Stimulated activated naive CD8-positive, alpha-beta T cell treated with anti-CD3 and anti-CD28 coated beads, Interleukin-15, Interleukin-2, amounts not matched to agents 100 U/mL and 50 U/mL, for 24 hours (primary cell): ENCODE measurements around the gene PSMC2.

Source experiments
- ATAC-seq: fragments of 150-1000 bp; cut with Tn5 transposase; one replicate; pipeline ENCODE4 v1.10.0; 2021
- DNase-seq: peaks from one replicate; pipeline ENCODE4 v3.0.0; 2021

Gene PSMC2

GRCh38 chr7:103347507-103348267 is at the start of gene PSMC2:
TSS of gene PSMC2 (plus strand) at chr7:103347643. CDS start at chr7:103347712, 69 bp downstream.
- ATAC-seq (peak; percentile 78), DNase-seq (peak; percentile 80)

DNA sequence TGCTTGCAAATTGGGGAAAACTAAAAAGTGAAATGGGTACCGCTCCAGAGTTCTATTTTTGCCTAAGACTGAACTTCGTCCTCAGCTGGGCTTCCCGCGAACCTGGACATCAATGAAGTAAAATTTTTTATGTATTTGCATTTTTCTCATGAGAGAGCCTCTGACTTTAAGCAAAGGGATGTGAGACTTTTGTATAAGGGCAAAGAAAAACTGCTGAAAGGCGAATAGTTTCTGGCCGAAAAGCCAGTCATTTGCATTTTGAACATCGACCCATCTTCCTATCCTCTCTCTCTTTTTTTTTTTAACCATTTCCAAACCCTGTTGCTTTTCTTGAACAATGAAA is 49.6 kb upstream of the PSMC2 start:
- ATAC-seq: no peak
- DNase-seq: no peak

GRCh38 chr7:103299660-103300059 is 47.8 kb upstream of the PSMC2 start:
- no peak for ATAC-seq
- no peak for DNase-seq

DNA sequence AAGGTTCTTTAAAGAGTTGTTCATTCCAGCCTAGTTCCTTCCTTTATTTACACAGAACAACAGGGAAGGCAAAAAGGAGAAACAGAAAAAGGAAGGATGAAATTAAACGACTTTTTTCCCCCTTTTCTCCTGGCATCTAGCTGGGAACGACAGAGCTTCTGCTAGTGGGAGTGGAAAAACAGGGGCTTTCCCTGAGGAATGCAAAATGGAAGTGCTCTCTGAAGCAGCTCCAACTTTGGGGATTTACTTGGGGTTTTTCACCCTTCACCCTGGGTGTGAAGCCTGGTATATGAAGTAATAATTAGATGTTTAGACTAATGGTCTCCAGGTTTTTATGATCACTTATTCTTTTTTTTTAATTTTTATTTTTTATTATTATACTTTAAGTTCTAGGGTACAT is 46.0 kb upstream of the PSMC2 start:
- no peak for ATAC-seq
- no peak for DNase-seq

DNA sequence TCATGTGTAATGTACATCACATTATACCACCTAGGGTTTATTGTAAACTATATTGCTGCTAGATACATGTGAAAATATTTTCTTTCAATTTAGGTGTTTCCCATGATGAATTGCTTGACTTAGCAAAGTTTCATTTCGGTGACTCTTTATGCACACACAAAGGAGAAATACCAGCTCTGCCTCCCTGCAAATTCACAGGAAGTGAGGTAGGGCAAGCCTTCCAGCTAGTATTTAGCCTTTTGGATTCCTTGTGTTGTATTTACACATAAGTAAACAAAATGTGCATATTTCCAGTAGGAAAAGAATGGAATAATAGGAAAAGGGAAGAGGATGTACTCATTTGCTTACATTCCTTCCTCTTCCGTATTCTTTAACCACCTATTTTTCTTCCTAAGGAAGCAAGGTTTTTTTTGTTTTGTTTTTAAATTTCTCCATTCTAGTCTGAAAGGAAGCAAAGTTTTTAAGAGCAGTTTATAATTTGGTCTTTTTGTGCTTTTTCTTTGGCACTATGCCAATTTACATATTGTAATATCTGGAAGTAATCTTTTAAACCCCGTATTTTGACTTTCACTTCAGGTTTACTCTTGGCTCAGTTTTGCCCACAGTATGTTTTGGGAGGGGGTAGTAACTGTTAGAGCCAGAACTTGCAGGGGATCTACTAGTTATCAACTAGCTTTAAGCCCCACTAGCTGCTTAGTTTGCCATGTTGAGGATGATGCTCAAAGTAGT is 39.8 kb upstream of the PSMC2 start:
- ATAC-seq (no peak), DNase-seq (no peak)

DNA sequence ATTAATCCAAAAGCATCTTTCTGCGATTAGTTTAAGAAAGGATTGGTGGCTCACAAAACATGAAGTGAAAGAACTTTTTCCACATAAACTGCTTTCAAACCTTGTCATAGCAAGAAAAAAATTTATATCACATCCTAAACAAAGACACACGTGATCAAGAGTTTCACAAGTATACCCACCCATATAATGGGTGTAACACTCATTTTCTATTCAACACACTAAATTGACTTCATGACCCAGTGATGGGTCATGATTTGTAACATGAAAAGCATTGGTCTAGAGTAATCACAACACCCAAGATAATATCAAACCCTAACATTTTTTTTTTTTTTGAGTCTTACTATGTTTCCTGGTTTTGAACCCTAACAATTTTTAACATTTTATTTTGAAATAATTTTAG is 32.6 kb upstream of the PSMC2 start:
- DNase-seq (no peak), ATAC-seq (no peak)

- ATAC-seq (no peak), DNase-seq (no peak)
Observed at GRCh38 chr7:103316380-103316941, 31.0 kb upstream of the PSMC2 start.

DNA sequence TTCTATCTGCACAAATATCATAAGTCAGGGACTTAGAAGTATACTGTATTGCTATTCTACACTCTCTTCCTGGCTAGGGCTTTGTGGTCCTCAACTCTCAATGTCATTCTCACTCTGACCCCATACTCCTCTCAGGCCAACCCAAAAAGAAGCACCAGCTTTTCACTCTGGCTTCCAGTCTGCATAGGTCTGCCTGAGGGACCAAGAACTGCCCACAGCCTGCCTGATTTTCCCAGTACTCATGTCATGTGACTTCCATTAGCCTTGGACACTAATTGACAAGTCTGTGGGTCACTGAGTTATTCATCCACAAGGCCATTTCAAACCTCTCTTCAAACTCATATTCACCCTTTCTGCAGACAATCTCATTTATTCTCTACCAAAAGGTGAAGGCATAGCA is 30.4 kb upstream of the PSMC2 start:
- no peak for DNase-seq
- no peak for ATAC-seq

GRCh38 chr7:103325744-103326143 is 21.7 kb upstream of the PSMC2 start:
- peak; percentile 98 for ATAC-seq
- DNase-seq: no peak

DNA sequence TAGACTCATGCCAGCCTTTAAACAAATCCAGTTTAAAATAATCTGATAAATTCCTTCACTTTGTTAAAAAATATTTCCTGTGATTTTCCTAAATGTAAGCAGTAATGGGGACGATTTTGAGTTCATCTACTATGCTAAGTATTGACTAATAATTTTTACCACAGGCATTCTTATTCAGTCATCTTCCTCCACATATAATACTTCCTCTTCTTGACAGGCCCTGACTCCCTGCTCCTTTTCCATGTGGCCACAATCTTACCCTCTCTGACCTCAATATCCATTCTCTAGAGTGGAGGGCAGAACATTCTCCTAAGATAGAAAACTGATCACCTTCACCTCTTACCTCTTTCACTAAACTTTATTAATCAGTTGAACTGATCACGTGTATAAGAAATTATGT is 10.7 kb upstream of the PSMC2 start:
- DNase-seq (no peak), ATAC-seq (no peak)

DNA sequence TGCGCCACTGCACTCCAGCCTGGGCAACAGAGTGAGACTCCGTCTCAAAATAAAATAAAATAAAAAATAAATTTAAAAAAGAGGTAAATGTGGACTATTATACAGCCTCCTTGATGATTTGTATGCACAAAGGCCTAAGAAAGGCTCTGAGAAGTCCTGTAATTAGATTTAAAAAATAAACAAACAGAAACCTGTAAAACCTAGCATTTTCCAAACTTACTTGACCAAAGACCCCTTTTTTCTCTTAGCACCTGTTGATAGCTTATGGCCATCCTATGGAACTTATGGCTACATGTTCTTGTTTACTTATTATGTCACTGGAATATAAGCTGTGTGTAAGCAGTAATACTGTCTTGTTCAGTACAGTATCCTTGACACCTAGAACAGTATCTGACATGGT is 8.6 kb upstream of the PSMC2 start:
- DNase-seq (no peak), ATAC-seq (no peak)

- DNase-seq: no peak
- no peak for ATAC-seq
Observed at GRCh38 chr7:103341466-103341865, 6.0 kb upstream of the PSMC2 start.

DNA sequence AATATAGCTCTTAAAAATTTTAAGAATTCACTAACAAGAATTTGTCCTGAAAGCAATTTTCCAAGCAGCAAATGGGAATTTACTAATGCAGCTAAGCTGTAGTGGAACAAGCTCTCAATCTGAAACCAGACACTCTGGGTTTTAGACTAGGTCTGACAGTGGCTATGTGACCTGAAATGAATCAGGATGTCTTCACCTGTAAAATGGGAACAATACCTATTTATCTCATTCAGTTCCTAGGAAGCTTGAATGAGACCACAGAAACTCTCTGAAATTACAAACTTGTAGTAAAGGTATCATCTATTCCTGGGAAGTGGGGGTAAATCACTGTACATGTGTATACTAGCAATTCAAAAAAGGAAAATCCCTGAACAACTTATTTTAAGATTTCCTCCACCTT is 4.1 kb upstream of the PSMC2 start:
- no peak for ATAC-seq
- no peak for DNase-seq

DNA sequence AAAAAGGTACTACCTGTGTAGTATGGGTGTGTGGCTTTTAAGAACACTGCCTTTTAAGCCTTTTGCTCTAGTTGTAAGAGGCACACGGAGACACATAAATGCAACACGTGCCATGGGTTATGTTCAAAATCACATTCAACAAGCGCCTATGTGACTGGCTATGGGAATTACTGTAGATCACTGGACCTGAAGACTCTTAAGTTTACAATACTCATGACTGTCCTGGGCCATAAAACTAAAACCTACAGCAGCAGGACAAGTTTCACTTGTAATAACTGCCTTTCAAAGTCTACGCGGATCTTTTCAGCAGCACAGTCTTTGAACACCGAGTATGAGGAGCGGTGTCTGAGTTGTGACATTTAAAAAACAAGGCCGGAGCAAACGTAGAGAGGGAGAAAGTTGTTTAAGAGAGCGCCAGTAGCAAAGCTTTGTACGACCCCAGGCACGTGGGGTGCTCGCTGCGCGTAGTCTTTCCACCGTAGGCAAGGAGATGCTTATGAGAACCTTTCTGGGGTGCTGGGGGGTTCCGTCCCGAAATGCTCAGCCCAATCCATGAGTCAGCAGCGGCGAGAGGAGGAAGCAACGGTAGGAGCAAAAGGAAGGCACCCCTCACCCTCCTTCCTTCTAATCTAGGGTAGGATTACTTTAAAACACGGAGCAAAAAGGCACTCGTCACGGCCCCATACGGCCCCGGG is 3.5 kb upstream of the PSMC2 start:
- DNase-seq: peak; percentile 39
- ATAC-seq: peak; percentile 21

- peak; percentile 91 for ATAC-seq
- DNase-seq: peak; percentile 83
Observed at GRCh38 chr7:103344453-103345149, 2.8 kb upstream of the PSMC2 start, which contains the start of gene DNAJC2. TSS of gene DNAJC2 (minus strand) at chr7:103344767. CDS start at chr7:103344622, 145 bp downstream.

DNA sequence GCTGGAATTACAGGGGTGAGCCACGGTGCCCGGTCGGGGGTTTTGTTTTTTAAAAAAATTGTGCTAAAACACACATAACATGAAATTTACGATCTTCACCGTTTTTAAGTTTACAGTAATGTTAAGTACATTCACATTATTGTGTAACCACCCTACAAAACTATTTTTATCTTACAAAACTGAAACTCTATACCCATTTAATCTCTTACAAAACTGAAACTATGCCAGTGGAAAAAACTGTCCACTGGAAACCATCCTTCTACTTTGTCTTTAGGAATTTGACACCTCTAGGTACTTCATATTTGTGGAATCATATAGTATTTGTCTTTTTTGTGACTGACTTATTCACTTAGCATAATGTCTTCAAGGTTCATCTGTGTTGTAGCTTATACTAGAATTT is 1.0 kb upstream of the PSMC2 start:
- no peak for DNase-seq
- no peak for ATAC-seq

DNA sequence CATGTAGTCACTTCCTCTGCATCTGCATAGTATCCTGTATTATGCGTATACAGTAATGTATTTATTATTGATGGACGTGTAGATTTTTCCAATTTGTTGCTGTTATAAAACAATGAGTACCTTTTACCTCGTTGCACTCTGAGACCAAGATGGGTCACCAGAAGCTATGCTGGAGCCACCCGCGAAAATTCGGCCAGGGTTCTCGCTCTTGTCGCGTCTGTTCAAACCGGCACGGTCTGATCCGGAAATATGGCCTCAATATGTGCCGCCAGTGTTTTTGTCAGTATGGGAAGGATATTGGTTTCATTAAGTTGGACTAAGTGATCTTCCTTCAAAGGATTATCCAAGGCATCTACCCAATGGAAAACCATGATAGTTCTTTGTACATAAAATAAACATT is 1.0 kb downstream of the PSMC2 start:
- no peak for ATAC-seq
- no peak for DNase-seq

DNA sequence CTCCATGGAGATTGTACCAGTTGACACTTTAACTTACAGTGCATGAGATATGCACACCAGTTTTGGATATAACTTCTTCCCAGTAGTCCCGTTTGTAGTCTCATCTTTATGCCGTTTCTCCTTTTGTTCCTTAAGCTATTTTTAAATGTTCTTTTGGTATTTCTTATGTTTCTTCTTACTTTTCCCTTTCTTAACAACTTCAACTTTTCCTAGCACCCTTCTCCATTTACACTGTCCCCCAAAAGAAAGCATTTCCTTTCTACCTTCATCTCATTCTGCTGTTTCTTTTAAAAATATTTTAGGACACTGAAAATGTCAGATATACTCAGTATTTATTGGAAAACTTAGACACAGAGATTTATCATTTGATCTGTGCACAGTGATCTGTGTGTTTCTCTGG is 1.5 kb downstream of the PSMC2 start:
- DNase-seq (no peak), ATAC-seq (no peak)

DNA sequence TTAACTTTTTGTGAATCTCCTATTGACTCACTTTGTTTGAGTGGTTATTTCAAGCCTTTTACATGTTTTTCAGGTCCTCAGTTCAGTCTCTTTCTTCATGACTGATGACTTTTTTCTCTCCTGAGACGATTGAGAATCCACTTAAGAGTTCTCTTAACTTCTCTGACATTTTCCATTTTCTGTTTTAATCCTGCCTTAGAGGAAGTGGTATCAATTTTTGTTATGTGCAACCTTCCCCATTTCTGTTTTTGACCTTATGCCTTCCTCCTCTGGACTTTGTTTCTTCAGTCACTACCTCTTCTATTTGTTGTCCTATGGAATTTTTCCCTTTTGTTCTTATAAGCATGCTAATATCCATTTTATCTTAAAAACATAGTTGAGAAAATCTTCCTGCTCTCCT is 2.4 kb downstream of the PSMC2 start:
- DNase-seq: no peak
- no peak for ATAC-seq

DNA sequence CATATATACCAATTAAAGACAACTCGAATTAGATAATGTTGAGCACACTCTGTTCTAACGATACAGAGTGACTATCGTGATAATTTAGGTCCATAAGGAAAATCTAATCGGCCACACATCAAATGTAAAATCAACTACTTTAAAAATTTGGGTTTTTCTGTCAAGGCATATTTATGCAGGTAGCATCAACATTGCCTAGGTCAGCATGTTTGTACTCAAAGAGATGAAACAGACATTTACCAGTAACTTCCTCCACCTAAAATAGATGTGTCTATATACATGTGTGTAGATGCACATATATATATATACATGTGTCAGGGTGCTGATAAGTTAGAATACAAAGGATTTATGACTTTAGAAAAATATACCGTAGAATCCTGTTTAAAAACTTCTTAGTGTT is 22.0 kb downstream of the PSMC2 start:
- ATAC-seq (no peak), DNase-seq (no peak)

GRCh38 chr7:103373866-103374643 is 26.6 kb downstream of the PSMC2 start:
- ATAC-seq: no peak
- DNase-seq: no peak
